ENCODE results near the gene KNG1. TPM values are rescaled to one million over a fixed set of nuclear protein-coding genes. Genes with fewer than 3 reads are reported as not detected.
"Not testable (repeated sequence)": the region's sequence is repeated elsewhere in the genome, so short reads cannot be mapped to it uniquely, and the experiment has no call there.

Gene KNG1
- total RNA-seq, 2 donors from 2014 or later: not detected

GRCh38 chr3:186696522-186696921 is 20.6 kb upstream of the KNG1 start:
- Histone ChIP-seq H3K9ac (ENCODE audit: extremely low read depth, low read length, poor library complexity, severe bottlenecking) (no peak overlapping the region), H3K27me3 (ENCODE audit: control insufficient read depth, insufficient read depth, low read length, poor library complexity, severe bottlenecking) (peaks cover 10% of the 10 kb centered on the region), H3K27ac (ENCODE audit: low read depth, low read length) (no peak overlapping the region), H3K4me1 (ENCODE audit: control insufficient read depth, insufficient read depth, low read length) (no peaks in the 10 kb centered on the region), H3K9me3 (ENCODE audit: control insufficient read depth, low read length) (no peaks in the 10 kb centered on the region), H3K4me3 (ENCODE audit: low read length) (no peak overlapping the region), H3K36me3 (ENCODE audit: control insufficient read depth, insufficient read depth, low read length) (no peaks in the 10 kb centered on the region)
- Mint-ChIP-seq H3K4me1 (no peaks in the 10 kb centered on the region), H3K36me3 (ENCODE audit: low read depth) (no peaks in the 10 kb centered on the region), H3K27ac (no peak overlapping the region), H3K9me3 (no peaks in the 10 kb centered on the region), H3K4me3 (no peak overlapping the region), H3K27me3 (ENCODE audit: insufficient read depth) (peaks cover 13% of the 10 kb centered on the region)
- TF ChIP-seq, protein P1, sequence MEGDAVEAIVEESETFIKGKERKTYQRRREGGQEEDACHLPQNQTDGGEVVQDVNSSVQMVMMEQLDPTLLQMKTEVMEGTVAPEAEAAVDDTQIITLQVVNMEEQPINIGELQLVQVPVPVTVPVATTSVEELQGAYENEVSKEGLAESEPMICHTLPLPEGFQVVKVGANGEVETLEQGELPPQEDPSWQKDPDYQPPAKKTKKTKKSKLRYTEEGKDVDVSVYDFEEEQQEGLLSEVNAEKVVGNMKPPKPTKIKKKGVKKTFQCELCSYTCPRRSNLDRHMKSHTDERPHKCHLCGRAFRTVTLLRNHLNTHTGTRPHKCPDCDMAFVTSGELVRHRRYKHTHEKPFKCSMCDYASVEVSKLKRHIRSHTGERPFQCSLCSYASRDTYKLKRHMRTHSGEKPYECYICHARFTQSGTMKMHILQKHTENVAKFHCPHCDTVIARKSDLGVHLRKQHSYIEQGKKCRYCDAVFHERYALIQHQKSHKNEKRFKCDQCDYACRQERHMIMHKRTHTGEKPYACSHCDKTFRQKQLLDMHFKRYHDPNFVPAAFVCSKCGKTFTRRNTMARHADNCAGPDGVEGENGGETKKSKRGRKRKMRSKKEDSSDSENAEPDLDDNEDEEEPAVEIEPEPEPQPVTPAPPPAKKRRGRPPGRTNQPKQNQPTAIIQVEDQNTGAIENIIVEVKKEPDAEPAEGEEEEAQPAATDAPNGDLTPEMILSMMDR (conservative IDR thresholded peaks at IDR 0.05): no peak
- DNase-seq: no peak
- WGBS, 2 experiments (ENCODE audit: insufficient coverage in 1 of 2, insufficient read length in 1 of 2): 82 to 100% methylated on average over 2 of the region's 2 CpGs

DNA sequence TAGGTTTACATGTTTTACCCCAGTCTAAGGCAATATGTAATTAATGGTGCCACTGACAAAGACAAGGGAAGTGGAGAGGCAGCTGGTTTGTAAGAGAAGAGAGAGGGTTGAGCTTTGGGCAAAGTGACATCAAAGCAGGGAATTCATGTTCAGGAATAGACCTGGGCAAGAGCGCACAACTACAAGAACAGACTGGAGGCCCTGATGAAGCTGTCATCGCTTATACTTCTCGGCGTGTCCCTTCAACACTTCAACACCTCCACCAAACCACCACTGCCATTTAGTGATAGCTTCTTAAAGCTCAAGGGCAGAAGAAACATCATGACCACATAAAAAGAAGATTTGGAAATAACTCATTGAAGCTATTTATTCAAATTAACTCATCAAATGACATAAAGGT is 19.6 kb upstream of the KNG1 start:
- Mint-ChIP-seq H3K27me3 (ENCODE audit: insufficient read depth) (peaks cover 10% of the 10 kb centered on the region), H3K27ac (no peak overlapping the region), H3K4me1 (no peaks in the 10 kb centered on the region), H3K36me3 (ENCODE audit: low read depth) (no peaks in the 10 kb centered on the region), H3K9me3 (no peaks in the 10 kb centered on the region), H3K4me3 (no peak overlapping the region)
- Histone ChIP-seq H3K27ac (ENCODE audit: low read depth, low read length) (no peak overlapping the region), H3K9ac (ENCODE audit: extremely low read depth, low read length, poor library complexity, severe bottlenecking) (no peak overlapping the region), H3K27me3 (ENCODE audit: control insufficient read depth, insufficient read depth, low read length, poor library complexity, severe bottlenecking) (peaks cover 10% of the 10 kb centered on the region), H3K9me3 (ENCODE audit: control insufficient read depth, low read length) (no peaks in the 10 kb centered on the region), H3K4me3 (ENCODE audit: low read length) (no peak overlapping the region), H3K4me1 (ENCODE audit: control insufficient read depth, insufficient read depth, low read length) (no peaks in the 10 kb centered on the region), H3K36me3 (ENCODE audit: control insufficient read depth, insufficient read depth, low read length) (no peaks in the 10 kb centered on the region)
- TF ChIP-seq, protein P1 (conservative IDR thresholded peaks at IDR 0.05): no peak
- WGBS, 2 experiments (ENCODE audit: insufficient coverage in 1 of 2, insufficient read length in 1 of 2): 79 to 97% methylated on average over 3 to 4 of the region's 4 CpGs
- DNase-seq: no peak

- WGBS, 2 experiments (ENCODE audit: insufficient coverage in 1 of 2, insufficient read length in 1 of 2): 90 to 95% methylated on average over 2 to 3 of the region's 3 CpGs
- H3K4me1 Mint-ChIP-seq: no peaks in the 10 kb centered on the region
- peaks cover 6% of the 10 kb centered on the region for H3K27me3 Mint-ChIP-seq (ENCODE audit: insufficient read depth)
- TF ChIP-seq, protein P1 (conservative IDR thresholded peaks at IDR 0.05): no peak
- no peak overlapping the region for H3K27ac ChIP-seq (ENCODE audit: low read depth, low read length)
- no peak for DNase-seq
- H3K4me3 Mint-ChIP-seq: no peak overlapping the region
- H3K4me1 ChIP-seq (ENCODE audit: control insufficient read depth, insufficient read depth, low read length): no peaks in the 10 kb centered on the region
- no peaks in the 10 kb centered on the region for H3K36me3 ChIP-seq (ENCODE audit: control insufficient read depth, insufficient read depth, low read length)
- no peak overlapping the region for H3K4me3 ChIP-seq (ENCODE audit: low read length)
- no peak overlapping the region for H3K9ac ChIP-seq (ENCODE audit: extremely low read depth, low read length, poor library complexity, severe bottlenecking)
- H3K9me3 ChIP-seq (ENCODE audit: control insufficient read depth, low read length): no peaks in the 10 kb centered on the region
- H3K27ac Mint-ChIP-seq: no peak overlapping the region
- H3K9me3 Mint-ChIP-seq: no peaks in the 10 kb centered on the region
- no peaks in the 10 kb centered on the region for H3K27me3 ChIP-seq (ENCODE audit: control insufficient read depth, insufficient read depth, low read length, poor library complexity, severe bottlenecking)
- H3K36me3 Mint-ChIP-seq (ENCODE audit: low read depth): no peaks in the 10 kb centered on the region
These were observed 16.9 kb upstream of the KNG1 start for GRCh38 chr3:186700267-186700666.

GRCh38 chr3:186702451-186702850 is 14.7 kb upstream of the KNG1 start:
- not testable (repeated sequence) for H3K9me3 ChIP-seq (ENCODE audit: control insufficient read depth, low read length); H3K9ac ChIP-seq (ENCODE audit: extremely low read depth, low read length, poor library complexity, severe bottlenecking); H3K4me1 ChIP-seq (ENCODE audit: control insufficient read depth, insufficient read depth, low read length); H3K27ac ChIP-seq (ENCODE audit: low read depth, low read length); H3K27me3 ChIP-seq (ENCODE audit: control insufficient read depth, insufficient read depth, low read length, poor library complexity, severe bottlenecking); H3K36me3 ChIP-seq (ENCODE audit: control insufficient read depth, insufficient read depth, low read length); H3K27me3 Mint-ChIP-seq (ENCODE audit: insufficient read depth); DNase-seq; H3K27ac Mint-ChIP-seq; H3K4me3 ChIP-seq (ENCODE audit: low read length); H3K9me3 Mint-ChIP-seq; H3K36me3 Mint-ChIP-seq (ENCODE audit: low read depth); H3K4me3 Mint-ChIP-seq; H3K4me1 Mint-ChIP-seq
